GM04503 (cell line): ENCODE data around the gene RANBP3L.
A peak's percentile ranks its signal among the peaks of the same experiment; 100 is the strongest.

Experiments used
- DNase-seq: peaks from one replicate; pipeline ENCODE4 v3.0.0-alpha.2; 2012; ENCODE audit warnings: low read depth

The RANBP3L gene

GRCh38 chr5:36243653-36244052 is 58.0 kb downstream of the RANBP3L start:
- no peak for DNase-seq

GRCh38 chr5:36242534-36243485 is 58.9 kb downstream of the RANBP3L start:
- DNase-seq: no peak

DNA sequence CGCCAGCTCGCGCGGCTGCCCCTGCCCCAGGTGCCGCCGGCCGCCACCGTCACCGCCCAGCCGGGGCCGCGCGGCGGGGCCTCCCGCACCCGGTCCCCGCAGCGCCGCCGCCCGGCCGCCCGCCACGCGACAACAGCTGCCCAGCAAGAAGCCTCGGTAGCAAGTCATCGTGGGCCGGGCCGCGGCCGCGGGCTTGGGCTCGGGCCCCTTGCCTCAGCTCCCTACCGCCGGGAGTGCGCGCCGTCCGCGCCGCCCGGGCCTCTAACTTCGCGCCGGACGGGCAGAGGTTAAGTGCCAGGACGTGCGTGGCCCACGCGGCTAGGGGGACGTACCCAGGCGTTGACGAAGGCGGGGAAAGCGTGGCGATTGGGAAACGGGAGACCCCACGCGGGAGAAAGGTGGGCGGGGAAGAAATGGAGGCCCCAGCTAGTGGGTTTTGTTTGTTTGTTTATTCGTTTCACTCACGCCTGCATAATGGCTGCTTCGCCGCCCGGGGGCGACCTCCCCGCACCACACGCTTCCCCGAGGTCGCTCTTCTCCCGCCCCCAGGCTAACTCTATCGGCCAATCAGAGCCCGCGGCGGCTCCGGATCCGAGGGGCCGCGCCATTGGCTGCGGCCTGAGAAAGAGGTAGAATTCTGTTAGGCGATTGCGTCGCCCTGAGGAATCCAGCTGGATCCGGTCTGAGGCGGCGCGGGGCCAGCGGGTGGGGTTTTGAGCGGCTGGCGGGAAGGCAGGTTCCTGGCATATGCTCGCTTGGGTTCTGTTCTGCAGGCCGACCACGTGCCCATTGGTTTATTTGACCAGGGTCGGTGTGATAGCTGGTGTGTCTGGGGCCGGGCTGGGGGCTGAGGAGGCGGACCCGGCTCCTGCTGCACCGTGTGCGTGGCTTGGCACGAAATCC is 59.8 kb downstream of the RANBP3L start, which contains the start of gene NADK2:
Gene NADK2 (minus strand): TSS at position 295 of the 903 bp plus-strand sequence. CDS start 127 bp downstream, at position 168.
- DNase-seq: peak; percentile 82

- no peak for DNase-seq
These were observed 60.7 kb downstream of the RANBP3L start for GRCh38 chr5:36240779-36241630.

DNA sequence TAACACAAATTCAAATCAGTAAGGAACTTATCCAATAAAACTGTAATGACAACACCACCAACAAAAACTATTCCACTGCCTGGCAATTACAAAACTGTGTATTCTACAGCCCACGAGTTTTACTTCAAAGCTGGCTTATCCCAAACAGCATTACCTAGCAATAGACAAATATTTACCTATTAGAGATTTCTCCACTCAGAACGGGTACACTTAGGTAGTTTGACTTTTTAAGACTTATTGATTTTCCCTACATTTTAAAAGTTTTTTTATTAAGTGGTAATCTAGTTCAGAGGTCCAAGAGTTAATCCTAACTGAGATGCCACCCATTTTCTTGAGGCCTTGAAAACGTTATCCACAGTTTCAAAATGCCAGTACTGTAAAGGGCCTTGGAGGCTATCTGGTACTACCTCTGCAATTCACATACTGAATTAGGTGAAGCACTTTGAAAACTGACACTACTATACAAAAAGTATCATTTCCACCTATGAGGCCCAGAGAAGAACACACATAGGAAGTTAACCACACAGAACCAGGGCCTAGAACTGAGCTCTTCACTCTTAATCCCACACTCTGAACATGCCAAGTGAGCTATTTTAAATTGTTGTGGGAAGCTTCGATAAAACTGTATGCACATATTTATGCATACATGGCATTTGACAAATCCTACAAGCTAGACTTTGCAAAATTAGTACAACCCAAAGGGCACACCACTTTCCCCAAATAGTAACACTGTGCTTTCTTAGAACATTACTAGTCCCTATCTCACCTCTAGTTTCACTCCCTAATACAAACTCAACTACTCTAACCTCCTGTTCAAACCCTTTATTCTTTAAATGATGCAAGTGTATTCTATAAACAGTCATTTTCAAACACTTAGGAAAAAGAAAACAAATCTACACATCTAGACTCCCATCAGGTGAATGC is 62.1 kb downstream of the RANBP3L start:
- no peak for DNase-seq

GRCh38 chr5:36238502-36239295 is 63.0 kb downstream of the RANBP3L start:
- no peak for DNase-seq

DNA sequence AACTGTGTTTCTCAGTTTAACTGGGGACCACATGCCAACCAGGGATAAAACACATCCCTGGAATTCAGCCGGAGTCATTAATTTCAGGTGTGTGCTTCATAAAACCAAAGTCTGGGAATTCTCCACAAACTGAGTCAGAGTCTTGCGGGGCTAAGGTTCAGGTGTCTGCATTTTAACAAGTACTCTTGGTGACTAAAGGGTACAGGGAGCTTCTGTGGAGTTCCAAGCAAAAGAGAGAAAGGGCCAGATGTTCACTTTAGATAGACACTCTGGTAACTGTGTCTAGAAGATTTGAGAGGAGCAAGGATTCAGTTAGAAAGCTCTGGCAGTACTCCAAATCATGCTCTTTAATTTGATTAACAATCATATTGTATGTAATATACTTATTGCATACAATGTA is 64.0 kb downstream of the RANBP3L start:
- DNase-seq: no peak

GRCh38 chr5:36236801-36237200 is 64.9 kb downstream of the RANBP3L start:
- no peak for DNase-seq

DNA sequence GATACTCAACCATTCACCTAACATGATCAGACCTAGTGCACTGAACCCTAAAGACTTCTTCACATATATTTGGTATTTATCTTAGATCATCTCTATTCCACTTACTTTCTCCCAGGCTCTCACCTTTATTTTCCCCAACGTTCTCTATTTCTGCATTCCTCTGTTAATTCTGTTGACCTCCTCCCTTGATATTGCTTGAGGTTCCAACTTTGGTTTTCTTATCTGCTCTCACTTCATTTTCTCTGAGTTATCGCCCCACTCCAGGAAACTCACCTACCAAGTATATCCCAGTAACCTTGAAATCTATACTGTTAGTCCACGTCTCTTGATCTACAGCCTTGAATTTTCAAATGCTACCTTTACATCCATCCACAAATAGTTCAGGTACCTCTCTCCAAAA is 69.2 kb downstream of the RANBP3L start:
- no peak for DNase-seq

DNA sequence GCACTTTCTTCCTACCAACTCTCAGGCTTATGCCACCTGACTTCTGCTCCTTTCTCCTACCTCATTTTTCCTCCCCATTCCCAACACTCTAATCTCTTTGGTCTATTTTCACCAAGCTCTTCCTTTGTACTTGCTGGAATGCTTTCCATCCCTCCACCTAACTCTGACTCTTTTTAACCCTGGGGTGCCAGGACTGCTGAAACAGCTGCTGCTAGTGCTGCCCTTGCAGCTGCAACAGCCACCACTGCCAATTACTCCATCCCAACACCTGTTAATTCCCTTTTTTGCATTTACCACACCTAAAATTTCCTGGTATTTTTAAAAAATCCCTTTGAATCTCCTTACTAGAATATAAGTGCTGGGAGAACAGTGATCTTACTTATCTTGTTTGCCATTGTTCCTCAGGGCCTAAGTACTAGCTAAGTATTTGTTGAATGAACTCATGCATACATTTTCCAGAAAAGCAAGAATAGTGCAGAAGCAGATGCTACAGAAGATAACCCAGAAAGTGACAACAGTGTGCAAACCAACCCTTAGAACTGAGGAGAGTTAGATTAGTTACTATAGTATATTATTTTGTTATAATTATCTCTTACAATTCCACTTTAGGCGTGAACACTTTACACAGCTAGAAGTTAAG is 71.4 kb downstream of the RANBP3L start:
- no peak for DNase-seq

DNA sequence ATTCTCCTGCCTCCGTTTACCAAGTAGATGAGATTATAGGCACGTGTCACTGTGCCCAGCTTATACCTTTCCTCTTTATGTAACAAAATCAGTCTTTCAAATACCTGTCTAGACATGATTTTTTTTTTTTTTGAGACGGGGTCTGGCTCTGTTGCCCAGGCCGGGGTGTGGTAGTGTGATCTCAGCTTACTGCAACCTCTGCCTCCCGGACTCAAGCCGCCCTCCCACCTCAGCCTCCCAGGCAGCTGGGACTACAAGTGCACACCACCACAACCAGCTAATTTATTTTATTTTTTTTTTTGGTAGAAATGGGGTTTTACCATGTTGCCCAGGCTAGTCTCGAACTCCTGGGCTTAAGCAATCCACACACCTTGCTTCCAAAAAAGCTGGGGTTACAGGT is 73.2 kb downstream of the RANBP3L start:
- DNase-seq: no peak

DNA sequence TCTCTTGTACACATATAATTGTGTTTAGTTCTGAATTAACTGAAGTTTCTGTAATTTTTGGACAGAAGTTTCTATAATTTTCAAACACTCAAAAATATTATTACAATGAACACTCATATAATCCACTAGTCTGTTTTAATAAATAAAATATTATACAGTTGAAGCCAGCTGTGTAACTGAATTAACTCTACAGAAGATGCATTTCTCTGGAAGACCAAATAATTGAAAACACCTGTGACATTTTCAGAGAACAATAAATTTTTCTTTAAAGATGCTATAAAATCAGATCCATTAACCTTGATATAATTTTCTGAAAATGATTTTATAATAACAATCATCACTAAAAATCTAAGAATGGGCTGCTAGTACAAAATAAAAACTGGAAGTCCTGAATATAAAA is 74.7 kb downstream of the RANBP3L start:
- DNase-seq: no peak

DNA sequence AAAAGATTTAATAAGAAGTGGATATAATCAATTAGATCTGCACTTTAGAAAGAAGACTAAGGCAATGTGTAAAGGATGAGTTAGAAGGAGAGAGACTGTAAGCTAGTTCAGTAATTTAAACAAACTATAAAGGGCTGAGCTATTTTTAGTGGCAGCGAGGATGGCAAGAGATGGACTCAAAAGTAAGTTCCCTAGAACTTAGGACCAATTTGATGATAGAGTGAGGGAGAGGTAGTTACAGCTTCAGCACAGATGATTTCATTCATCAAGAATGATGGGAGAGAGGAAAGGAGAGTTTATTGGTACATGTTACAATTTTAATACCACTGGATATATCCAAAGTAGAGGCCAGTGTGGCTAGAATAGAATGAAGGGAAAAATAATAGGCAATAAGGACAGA is 79.1 kb downstream of the RANBP3L start:
- DNase-seq: no peak

- no peak for DNase-seq
These were observed 83.7 kb downstream of the RANBP3L start for GRCh38 chr5:36217988-36218387.

DNA sequence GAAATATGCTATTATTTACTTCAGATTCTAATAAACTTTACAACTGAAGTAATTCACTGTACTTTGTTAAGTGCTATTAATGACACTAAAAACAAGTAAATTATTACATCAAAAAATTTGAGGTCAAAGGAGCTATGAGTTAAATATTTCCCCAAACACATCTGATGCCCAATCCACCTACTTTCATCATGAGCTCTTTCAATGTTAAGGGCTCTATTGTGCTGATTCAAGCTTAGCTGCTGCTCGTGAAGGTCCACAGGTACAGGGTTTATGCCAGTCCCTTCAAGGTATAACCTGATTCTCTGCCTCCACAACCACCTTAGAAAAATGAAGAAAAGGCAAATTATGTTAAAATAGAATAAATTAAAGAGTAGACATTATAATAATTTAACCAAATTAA is 84.1 kb downstream of the RANBP3L start:
- DNase-seq: no peak

DNA sequence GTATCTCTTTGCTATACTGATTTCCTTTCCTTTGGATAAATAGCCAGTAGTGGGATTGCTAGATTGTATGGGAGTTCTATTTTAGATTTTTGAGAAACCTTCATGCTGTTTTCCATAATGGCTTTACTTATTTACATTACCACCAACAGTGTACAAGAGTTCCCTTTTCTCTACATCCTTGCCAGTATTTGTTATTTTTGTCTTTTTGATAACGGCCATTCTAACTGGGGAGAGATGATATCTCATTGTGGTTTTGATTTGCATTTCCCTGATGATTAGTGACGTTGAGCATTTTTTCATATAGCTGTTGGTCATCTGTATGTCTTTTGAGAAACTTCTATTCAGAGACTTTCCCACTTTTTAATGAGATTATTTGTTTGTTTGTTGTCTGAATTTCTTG is 85.8 kb downstream of the RANBP3L start:
- DNase-seq: no peak

- DNase-seq: no peak
These were observed 87.3 kb downstream of the RANBP3L start for GRCh38 chr5:36214436-36214835.

DNA sequence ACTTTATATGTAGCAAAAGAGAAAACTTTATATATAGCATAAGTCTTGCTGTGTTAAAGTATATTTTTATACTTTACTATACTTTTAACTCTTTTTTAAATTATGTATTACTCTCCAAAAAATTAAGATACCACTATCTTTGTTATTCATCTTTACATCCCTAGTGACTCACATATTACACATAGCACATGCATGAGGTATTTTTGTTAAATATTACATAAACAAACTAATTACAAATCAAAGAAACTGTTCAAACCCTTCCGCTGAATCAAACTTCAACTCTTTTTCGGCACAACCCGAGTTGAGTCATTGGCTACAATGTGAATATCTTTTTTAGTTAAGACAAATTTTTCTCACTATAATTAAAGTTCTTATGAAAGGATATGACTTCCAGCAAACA is 92.0 kb downstream of the RANBP3L start:
- DNase-seq: no peak

DNA sequence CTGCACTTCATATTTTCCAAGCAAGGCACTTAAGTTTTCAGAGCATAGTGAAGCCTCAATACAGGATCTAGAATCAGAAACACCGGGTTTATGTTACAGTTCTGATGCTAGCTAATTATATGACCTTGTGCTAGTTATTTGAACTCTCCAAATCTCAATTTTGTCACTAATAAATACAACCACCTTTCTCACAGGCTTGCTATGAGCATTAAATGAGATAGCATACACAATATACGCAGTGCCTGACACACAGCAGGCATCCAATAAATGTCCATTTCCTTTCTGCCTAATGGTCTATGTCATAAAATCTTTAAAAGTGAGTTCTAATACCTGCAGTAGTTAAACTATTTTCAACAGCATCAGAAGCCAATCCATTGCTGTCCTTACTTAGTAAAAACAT is 92.9 kb downstream of the RANBP3L start:
- no peak for DNase-seq
